GM19468 (cell line): Measurements from ENCODE around the gene DEFB129.
"Not testable (repeated sequence)": the region's sequence is repeated elsewhere in the genome, so short reads cannot be mapped to it uniquely, and the experiment has no call there.

Experiments used
- ATAC-seq: cut with Tn5 transposase; IDR thresholded peaks from one replicate; pipeline ENCODE4 v1.9.1; 2021; ENCODE audit warnings: mild to moderate bottlenecking, moderate library complexity, moderate number of reproducible peaks; ENCODE audit not compliant: unreplicated experiment; ENCODE audit errors: extremely low read depth

DEFB129 gene

GRCh38 chr20:251354-251753, 24.3 kb downstream of the DEFB129 start:
- ATAC-seq = no peak

DNA sequence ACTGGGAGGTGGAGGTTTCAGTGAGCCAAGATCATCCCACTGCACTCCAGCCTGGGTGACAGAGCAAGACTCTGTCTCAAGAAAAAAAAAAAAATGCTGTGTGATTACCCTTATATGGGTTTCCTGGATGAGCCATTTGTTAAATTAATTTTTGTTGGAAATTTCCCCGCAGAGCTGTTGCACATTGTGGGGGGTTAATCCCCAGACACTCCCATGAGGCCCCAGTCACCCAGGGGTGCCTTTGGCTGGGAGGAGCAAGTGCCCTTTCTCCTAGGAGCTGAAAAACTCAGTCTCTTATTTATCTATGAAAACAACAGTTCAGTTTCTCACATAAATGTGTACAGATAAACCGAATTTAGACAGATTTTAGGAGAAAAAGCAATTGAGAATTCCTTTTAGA, 25.7 kb downstream of the DEFB129 start:
- ATAC-seq = no peak

DNA sequence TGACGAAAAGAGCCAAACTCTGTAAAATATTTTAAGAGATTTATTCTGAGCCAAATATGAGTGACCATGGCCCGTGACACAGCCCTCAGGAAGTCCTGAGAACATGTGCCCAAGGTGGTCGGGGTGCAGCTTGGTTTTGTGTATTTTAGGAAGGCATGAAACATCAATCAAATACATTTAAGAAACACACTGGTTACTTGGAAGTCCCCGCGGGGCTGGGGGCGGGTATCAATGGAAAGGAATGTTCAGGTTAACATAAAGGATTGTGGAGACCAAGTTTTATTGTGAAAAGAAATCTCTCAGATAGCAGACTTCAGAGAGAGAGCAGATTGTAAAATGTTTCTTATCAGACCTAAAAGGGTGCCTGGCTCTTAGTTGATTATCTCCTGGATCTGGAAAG, 26.4 kb downstream of the DEFB129 start:
- ATAC-seq = not testable (repeated sequence)

DNA sequence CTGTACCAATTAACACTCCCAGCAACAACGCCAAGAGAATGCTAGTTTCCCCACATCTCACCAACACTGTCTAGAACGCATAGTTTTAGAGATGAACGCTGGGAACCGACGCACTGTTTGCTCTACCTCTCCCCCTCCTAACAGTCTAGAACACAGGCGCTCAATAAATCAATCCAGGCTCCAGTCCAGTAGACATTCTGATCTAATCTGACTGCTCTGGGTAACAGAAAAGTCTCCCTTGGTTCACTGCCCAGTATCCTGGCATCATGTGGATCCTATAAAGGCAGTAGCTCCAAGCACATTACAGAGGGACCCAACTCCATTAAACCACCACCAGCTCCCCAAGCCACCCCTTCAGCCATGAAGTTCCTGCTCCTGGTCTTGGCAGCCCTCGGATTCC, 30.4 kb downstream of the DEFB129 start, which contains the start of gene DEFB132:
Gene DEFB132 (plus strand): TSS at position 306 of the 400 bp plus-strand sequence. CDS start 55 bp downstream, at position 361.
- ATAC-seq = no peak

- ATAC-seq = no peak
These were observed 31.3 kb downstream of the DEFB129 start for GRCh38 chr20:258269-258858.

DNA sequence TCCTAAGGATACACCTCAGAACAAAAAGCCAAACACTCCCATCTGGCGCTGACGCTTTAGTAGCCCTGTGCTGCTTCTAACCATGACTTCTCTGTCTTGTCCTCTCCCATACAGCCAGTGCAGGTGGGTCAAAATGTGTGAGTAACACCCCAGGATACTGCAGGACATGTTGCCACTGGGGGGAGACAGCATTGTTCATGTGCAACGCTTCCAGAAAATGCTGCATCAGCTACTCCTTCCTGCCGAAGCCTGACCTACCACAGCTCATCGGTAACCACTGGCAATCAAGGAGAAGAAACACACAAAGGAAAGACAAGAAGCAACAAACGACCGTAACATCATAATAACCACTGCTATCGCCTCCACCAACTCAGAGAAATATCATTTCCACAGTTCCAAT, 31.9 kb downstream of the DEFB129 start:
- ATAC-seq = no peak

DNA sequence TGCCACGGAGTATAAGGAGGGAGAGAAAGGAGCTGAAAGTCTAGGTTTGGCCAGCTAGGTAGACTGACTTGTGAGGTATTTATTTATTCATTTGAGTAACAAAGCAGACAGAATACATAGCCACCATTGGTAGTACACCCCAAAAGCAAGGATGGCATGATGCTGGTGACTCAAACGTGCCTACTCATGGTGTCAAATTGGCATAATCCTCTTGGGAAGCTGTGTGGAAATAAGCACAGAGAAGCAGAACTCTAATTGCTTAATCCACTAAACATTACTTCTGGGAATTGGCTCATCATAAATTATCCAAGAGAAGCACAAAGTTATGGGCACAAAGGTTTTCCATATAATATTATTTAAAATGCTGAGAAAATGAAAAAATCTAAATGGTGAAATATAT, 32.9 kb downstream of the DEFB129 start:
- ATAC-seq = no peak

GRCh38 chr20:263701-264100, 36.6 kb downstream of the DEFB129 start:
- no peak for ATAC-seq

DNA sequence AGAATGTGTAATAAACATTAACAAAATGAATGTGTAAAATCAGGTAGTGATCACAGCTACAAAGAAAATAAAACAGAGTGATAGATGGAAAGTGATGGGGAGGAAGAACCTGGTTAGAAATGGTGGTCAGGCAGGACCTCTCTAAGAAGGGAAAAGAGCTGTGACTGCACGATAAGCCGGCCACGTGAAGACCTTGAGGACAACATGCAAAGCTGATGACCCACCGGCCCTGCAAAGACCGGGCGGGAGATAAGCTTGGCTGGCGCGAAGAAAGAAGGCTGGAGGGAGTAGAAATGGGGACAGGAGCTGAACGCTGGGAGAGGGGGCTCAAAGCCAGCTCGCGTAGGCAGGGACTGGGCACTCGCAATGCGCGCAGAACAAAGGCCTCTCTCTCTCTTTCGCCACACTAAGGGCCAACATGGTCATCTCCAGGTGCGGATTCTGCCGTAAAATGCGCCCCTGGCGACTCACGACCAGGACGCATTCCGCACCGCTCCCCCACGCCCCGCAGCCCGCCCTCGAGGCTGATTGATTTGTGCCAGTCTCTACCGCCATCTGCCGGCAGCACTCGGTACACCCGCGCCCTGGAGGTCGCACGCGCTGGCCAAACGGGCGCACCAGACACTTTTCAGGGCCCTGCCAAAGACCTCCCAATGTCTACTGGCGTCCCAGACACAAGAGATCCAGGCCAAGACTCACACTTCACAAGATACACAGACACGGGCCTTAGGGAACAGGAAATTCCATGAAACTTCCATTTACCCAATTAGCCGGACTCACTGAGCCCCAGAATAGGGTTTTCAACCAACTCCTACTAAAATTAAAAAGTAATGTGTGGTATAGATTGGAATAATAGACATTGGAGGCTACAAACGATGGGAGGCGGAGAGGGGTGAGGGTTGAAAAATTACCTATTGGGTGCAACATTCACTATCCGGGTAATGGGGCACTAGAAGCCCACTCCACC, 39.8 kb downstream of the DEFB129 start:
- ATAC-seq = peak; percentile 34

DNA sequence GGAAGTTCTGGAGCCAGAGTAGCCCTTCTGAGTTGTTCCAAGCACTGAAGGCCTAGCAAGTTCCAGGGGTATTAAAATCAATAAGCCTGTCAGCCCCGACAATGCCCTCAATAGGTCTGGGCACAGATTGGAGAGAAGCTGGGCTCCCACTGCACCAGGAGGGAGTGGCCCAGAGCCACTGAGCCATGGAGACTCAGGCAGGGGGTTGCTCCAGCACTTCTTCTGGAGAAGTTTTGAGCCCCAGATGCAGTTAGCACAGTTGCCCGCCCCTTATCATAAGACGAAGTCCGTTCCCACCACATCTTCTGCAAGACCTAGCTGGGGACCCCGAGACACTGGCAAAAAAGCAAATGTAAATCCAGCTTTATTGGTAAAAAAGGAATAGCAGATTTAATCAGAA, 43.5 kb downstream of the DEFB129 start:
- no peak for ATAC-seq

- ATAC-seq = no peak
These were observed 44.0 kb downstream of the DEFB129 start for GRCh38 chr20:271069-271468.

DNA sequence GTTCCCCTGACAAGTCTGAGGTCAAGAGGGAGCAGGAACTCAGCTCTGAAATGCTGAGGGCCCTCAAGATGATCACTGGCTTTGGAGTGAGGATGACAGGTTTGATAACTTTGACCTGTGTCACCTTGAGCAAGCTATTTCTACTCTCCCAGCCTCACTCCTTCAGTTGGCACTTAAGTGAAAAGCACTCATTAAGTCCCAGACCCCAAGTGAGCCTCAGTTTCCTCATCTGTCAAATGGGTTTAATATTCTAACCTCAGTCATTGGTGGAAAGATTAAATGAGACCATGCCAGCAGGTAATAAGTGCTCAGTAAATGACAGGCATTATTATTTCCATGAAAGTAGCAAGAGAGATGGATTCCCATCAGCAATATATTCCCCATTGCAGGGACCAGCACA, 44.5 kb downstream of the DEFB129 start:
- no peak for ATAC-seq

DNA sequence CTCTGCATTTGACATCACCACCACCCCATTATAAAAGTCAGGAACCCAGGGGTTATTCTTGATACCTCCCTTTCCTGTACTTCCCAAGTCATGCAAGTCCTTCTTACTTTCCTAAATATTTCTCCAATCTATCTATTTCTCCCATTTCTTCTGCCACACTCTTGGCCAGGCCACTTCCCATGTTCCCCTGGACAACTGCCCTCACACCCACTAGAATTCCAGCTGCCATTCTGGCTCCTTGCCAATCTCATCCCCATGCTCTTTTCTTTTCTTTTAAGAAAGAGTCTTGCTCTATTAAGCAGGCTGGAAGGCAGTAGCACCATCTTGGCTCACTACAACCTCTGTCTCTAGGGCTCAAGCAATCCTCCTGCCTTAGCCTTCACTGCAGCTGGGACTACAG, 45.7 kb downstream of the DEFB129 start:
- ATAC-seq = no peak

- no peak for ATAC-seq
These were observed 46.8 kb downstream of the DEFB129 start for GRCh38 chr20:273884-274283.

DNA sequence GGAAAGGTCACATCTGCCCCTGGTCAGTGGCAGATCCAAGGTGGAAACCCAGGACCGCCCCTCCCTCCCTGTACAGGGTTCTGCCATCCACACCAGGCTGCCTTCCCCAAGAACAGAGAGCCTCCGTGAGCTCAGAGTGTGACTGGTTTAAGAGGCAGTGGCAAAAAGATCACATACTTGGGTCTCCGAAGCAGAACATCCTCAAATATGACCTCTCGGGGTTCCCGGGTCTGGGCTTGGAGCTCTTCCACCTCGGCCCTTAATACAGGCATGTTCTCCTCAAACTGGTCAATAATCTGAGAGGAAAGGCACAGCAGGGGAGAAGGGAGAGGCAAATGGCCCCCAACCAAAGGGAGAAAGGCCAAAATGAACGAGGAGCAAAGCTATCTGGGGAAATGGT, 48.7 kb downstream of the DEFB129 start:
- ATAC-seq = no peak

GRCh38 chr20:276620-277495, 49.8 kb downstream of the DEFB129 start:
- ATAC-seq = no peak

GRCh38 chr20:277496-277781, 50.4 kb downstream of the DEFB129 start:
- no peak for ATAC-seq

- ATAC-seq = no peak
These were observed 51.1 kb downstream of the DEFB129 start for GRCh38 chr20:278181-278580.

DNA sequence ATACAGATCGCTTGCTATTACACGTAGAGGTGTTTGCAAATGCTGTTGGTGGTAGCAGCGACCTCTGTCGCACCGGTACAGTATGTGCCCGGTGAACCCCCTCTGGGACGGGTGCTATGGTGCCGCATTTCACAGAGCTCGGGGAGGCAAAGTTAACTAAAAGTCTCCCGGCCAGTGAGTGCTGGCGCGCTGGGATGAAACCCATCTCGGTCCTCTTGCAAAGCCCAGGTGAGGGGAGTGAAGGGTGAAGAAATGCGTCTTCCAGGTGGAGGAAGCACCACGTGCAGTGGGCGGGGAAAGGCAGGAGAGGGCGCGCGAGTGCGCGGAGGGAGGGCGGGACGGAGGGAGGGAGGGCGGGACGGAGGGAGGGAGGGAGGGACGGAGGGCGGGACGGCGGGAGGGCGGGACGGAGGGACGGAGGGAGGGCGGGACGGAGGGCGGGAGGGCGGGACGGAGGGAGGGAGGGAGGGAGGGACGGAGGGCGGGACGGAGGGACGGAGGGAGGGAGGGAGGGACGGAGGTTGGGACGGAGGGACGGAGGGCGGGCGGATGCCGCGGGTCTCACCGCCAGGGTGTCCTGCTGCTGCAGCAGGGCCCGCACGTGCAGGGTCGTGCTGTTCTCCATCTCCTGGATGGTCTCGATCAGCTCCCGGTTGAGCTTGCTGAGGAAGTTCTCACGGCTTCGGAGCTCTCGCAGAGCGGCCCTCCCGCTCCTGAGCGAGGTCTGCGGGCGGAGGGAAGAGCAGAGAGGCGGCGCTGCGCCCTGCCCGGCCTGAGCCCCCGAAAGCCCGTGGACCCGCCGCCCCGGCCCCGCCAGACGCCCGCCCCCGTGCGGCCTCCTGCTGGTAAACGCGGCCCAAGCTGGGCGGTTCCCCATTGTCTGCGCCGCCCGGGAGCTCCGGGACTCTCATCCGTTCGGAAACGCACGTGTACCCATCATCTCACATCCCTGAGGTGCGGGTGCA, 51.8 kb downstream of the DEFB129 start:
- no peak for ATAC-seq
